Thyroid gland (tissue), 4 donors: ENCODE measurements around the gene TEX11. TPM values are rescaled to one million over a fixed set of nuclear protein-coding genes. Genes with fewer than 3 reads are reported as not detected.

Experiments
- DNase-seq, 2 donors: peaks; one replicate each; pipeline ENCODE4 v3.0.0-alpha.2; 2019
- H3K27ac ChIP-seq, 3 donors: fragments of 200-600 bp; sonication (generic); 1 replicate in 2 of 3; 2 replicates in 1 of 3; pipeline ENCODE4 v1.5.1; 2016 to 2019; ENCODE audit warnings: mild to moderate bottlenecking in 1 of 3, moderate library complexity in 1 of 3
- H3K27me3 ChIP-seq: fragments of 200-600 bp; sonication (generic); one replicate; pipeline ENCODE4 v1.5.1; 2019
- H3K36me3 ChIP-seq, 2 donors: fragments of 200-600 bp; sonication (generic); one replicate each; pipeline ENCODE4 v1.5.1; 2016 to 2019
- H3K4me1 ChIP-seq, 2 donors: fragments of 200-600 bp; sonication (generic); one replicate each; pipeline ENCODE4 v1.5.1; 2017 to 2019
- H3K4me3 ChIP-seq, 3 donors: fragments of 200-600 bp; sonication (generic); replicated peaks in 1 of 3; 1 replicate in 2 of 3; 2 replicates in 1 of 3; pipeline ENCODE4 v1.5.1; 2016; ENCODE audit warnings: mild to moderate bottlenecking in 1 of 3
- H3K9me3 ChIP-seq: fragments of 200-600 bp; sonication (generic); one replicate; pipeline ENCODE4 v1.5.1; 2017
- POLR2A ChIP-seq, 2 donors: fragments of 450-650 bp; IDR thresholded peaks; one replicate each; pipeline ENCODE4 v1.6.1; 2017; ENCODE audit warnings: antibody characterized with exemption in 2 of 2, mild to moderate bottlenecking in 2 of 2, moderate library complexity in 1 of 2
- WGBS, 2 donors: methylation state at CpG; one replicate each; pipeline ENCODE4 v1.1.5; 2017; 5-methylcytosine and 5-hydroxymethylcytosine counted together
- intact Hi-C: fragments of 100-400 bp; cut with DNase I; formaldehyde crosslinking; loops from one replicate; pipeline ENCODE4 v1.15.1; 2023
- total RNA-seq, 4 donors: library from RNA; depleted of rRNA; stranded (reverse); fragments of >200 nt; gene quantifications; one replicate each; pipeline ENCODE4 v1.2.3, GENCODE V29; 2016
- TF ChIP-seq, protein P1 (sequence below), 6 experiments: fragments of 200-600 bp in 3 of 6; fragments of 450-650 bp in 3 of 6; sonication (generic) in 3 of 6; IDR thresholded peaks; one replicate each; pipeline ENCODE4 v1.5.1; 2016 to 2019; ENCODE audit warnings: antibody characterized with exemption in 6 of 6, mild to moderate bottlenecking in 2 of 6, inconsistent platforms in 1 of 6, moderate library complexity in 1 of 6

The TEX11 gene
- total RNA-seq, 4 donors from 2014 or later = not detected

DNA sequence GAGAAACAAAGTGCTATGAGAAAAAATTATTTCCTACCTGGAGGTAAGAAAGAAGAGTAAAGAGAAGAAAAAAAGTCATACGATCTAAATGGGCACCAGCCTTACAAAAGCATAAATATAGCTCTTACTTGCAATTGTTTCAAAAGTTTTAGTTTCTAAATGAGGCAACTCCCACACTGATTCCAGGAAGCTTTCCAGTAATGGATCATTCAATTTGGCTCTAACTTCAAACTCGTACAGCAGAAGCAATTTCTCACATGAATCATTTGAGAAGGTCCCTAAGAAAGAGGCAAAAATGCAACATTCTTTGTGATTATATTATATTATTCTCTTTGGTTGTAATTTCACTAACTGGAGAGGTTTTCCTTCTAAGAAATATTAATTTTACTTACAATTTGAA lies 354.0 kb downstream of the TEX11 start:
- DNase-seq = no peak
- H3K4me1 ChIP-seq = no peaks in the 10 kb centered on the region
- H3K4me3 ChIP-seq = no peak overlapping the region
- no peak overlapping the region for H3K27ac ChIP-seq
- no peaks in the 10 kb centered on the region for H3K36me3 ChIP-seq
- H3K9me3 ChIP-seq = no peaks in the 10 kb centered on the region
- no peak for TF ChIP-seq POLR2A (IDR thresholded peaks at IDR 0.05)
- TF ChIP-seq, protein P1, sequence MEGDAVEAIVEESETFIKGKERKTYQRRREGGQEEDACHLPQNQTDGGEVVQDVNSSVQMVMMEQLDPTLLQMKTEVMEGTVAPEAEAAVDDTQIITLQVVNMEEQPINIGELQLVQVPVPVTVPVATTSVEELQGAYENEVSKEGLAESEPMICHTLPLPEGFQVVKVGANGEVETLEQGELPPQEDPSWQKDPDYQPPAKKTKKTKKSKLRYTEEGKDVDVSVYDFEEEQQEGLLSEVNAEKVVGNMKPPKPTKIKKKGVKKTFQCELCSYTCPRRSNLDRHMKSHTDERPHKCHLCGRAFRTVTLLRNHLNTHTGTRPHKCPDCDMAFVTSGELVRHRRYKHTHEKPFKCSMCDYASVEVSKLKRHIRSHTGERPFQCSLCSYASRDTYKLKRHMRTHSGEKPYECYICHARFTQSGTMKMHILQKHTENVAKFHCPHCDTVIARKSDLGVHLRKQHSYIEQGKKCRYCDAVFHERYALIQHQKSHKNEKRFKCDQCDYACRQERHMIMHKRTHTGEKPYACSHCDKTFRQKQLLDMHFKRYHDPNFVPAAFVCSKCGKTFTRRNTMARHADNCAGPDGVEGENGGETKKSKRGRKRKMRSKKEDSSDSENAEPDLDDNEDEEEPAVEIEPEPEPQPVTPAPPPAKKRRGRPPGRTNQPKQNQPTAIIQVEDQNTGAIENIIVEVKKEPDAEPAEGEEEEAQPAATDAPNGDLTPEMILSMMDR (IDR thresholded peaks at IDR 0.05) = no peak
- WGBS, 2 donors = 38 to 69% methylated on average over 2 of the region's 2 CpGs
- H3K27me3 ChIP-seq = no peaks in the 10 kb centered on the region
- intact Hi-C loops = loop anchor here (5.0 kb wide), 1 partner anchor 102 kb away; no protein-coding TSS in a partner anchor

DNA sequence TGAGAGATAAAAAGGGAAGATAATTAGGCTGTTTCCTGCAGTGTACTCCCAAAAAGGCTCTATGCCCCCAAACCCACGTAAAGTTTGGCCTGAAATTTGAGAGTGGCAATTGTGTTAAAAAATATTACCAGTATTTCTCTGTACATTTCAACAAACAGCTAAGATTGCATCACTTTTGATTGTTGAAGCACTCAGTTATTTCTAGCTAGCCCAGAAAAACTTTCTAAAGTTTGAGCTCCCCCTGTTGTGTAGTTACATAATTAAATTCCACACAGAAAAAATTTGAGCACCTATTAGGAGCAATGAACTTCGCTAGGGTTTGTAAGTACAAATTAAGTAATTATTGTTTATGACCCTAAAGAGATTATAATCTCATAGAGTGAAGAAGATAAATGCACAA lies 354.4 kb downstream of the TEX11 start:
- Histone ChIP-seq H3K27ac (no peak overlapping the region), H3K4me1 (no peaks in the 10 kb centered on the region), H3K36me3 (no peaks in the 10 kb centered on the region), H3K4me3 (no peak overlapping the region), H3K9me3 (no peaks in the 10 kb centered on the region), H3K27me3 (no peaks in the 10 kb centered on the region)
- intact Hi-C loops = loop anchor here (5.0 kb wide), 1 partner anchor 102 kb away; no protein-coding TSS in a partner anchor
- WGBS, 2 donors = 2 to 15% methylated on average over 2 of the region's 2 CpGs
- no peak for DNase-seq
- no peak for TF ChIP-seq POLR2A (IDR thresholded peaks at IDR 0.05)
- TF ChIP-seq, protein P1 (IDR thresholded peaks at IDR 0.05) = peak in 4 of 6 experiments; percentile 15 to 60 (median 46)

DNA sequence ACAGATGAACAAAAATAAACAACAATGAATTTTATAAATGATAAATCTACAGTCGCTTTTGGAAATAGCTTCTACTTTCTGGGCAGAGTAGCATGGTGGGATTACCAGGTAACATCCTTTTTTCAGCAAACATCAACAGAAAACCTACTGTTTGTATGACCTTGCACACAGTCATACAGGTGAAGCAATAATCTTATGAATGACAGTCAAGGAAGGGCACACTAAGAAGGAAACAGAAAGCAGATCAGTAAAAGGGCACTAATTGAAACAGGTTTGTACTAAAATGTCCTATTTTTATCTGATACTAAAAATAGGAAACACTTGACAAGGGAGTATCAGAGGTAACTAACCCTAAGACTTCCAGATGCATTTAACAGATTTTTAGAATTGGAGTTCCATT lies 355.0 kb downstream of the TEX11 start:
- TF ChIP-seq, protein P1 (IDR thresholded peaks at IDR 0.05) = no peak
- no peak for TF ChIP-seq POLR2A (IDR thresholded peaks at IDR 0.05)
- H3K36me3 ChIP-seq = no peaks in the 10 kb centered on the region
- intact Hi-C loops = loop anchor here (5.0 kb wide), 1 partner anchor 101 kb away; no protein-coding TSS in a partner anchor
- 85 to 100% methylated on average over 1 of the region's 1 CpG for WGBS, 2 donors
- H3K27ac ChIP-seq = no peak overlapping the region
- H3K27me3 ChIP-seq = no peaks in the 10 kb centered on the region
- no peak for DNase-seq
- H3K4me1 ChIP-seq = no peaks in the 10 kb centered on the region
- H3K9me3 ChIP-seq = no peaks in the 10 kb centered on the region
- no peak overlapping the region for H3K4me3 ChIP-seq

DNA sequence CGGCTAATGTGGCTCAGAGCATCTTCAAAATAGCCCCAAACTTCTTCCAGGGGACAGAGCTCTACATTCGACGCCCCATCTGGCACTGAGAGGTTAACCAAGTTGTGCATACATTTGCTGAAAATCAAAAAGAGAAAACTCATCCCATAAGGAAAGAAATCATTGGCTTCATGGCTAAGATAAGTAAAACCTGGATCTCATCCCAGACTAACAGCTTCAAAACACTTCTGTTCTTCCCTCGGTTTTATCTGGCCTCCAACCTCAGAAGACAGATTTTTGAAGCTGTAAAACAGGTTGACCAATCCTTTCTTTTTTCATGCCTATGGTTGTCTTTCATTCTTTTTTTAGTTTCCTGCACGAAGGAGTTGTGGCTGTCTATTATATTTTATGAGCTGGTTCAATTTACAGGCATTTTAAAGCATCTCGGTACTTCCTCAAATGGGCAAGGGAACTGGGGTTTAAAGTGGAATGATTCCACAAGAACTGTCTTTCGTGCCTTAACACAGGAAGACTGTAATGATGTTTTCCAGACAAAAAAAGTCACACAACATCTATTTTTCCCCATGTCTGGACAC lies 356.3 kb downstream of the TEX11 start:
- DNase-seq = no peak
- Histone ChIP-seq H3K27ac (no peak overlapping the region), H3K9me3 (no peaks in the 10 kb centered on the region), H3K36me3 (no peaks in the 10 kb centered on the region), H3K4me3 (no peak overlapping the region), H3K4me1 (no peaks in the 10 kb centered on the region), H3K27me3 (no peaks in the 10 kb centered on the region)
- intact Hi-C loops = loop anchor here (5.0 kb wide), 1 partner anchor 100 kb away; no protein-coding TSS in a partner anchor
- WGBS, 2 donors = 56 to 66% methylated on average over 7 of the region's 7 CpGs
- TF ChIP-seq, protein P1 (IDR thresholded peaks at IDR 0.05) = no peak
- no peak for TF ChIP-seq POLR2A (IDR thresholded peaks at IDR 0.05)

DNA sequence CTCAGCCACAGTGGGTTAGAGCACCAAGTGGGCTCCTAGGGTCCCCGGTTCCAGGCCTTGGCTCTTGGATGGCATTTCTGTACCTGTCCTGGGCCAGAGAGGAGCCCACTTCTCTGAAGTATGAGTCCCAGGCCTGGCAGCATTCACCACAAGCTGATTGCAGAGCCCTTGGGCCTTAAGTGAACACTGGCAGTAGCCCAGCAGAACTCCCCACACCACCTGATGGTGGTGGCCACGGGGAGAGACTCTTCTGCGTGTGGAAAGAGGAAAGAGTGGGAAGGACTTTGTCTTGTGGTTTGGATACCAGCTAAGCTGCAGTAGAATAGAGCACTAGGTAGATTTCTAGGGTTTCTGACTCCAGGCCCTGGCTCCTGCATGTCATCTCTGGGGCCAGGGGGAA lies 359.1 kb downstream of the TEX11 start:
- Histone ChIP-seq H3K36me3 (no peaks in the 10 kb centered on the region), H3K4me1 (no peaks in the 10 kb centered on the region), H3K9me3 (no peaks in the 10 kb centered on the region), H3K27ac (no peak overlapping the region), H3K27me3 (no peaks in the 10 kb centered on the region), H3K4me3 (no peak overlapping the region)
- intact Hi-C loops = no loop called here
- peak; percentile 10 to 33 for DNase-seq
- whole genome bisulfite sequencing, 2 donors = 47 to 71% methylated on average over 2 to 3 of the region's 3 CpGs
- TF ChIP-seq, protein P1 (IDR thresholded peaks at IDR 0.05) = no peak
